ENCODE measurements around the gene DBH.

DBH gene

GRCh38 chr9:133685653-133686609 lies 49.8 kb downstream of the DBH start:
- DNase-seq, result no peak

- DNase-seq, result no peak
Observed at GRCh38 chr9:133686642-133687575, 50.7 kb downstream of the DBH start.

DNA sequence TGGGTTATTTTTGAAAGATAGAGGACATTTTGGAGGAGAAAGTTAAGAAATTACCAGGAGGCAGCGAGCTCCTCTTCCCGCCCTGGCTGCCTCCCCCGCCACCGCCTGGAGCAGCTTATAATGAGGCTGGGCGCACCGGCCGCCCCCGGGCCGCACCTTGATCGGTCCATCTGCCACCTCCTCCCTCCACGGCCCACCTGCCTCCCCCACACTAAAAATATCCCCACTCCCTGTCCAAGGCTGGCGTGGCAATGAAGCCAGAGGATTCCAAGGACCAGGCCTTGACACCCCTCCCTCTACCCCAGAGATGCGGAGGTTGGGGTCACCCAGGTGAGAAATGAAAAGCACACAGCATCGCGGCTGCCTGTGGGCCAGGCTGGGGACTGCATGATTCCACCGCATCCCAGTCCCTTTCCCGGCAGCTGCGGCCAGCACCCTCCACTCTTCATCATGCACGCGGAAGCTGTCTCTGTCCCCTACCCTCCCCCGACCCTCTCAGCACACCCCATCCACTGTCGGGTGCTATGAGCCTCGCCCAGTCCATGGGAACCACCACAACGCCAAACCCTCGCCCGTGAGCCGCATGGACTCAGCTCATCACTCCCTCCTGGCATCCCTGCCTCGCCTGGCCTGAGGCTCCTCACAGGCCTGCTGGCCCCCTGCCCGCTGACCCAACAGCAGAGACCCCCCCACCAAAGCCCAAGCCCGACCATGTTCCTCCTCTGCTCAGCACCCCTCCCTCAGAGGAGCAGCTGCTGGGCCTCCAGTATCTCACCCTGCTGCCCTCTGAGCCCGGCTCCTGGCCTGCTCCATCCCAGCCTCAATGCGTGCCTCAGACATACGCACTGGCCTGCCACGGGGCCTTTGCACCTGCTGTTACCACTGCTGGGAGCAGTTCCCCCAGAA lies 51.9 kb downstream of the DBH start:
- DNase-seq, result no peak

DNA sequence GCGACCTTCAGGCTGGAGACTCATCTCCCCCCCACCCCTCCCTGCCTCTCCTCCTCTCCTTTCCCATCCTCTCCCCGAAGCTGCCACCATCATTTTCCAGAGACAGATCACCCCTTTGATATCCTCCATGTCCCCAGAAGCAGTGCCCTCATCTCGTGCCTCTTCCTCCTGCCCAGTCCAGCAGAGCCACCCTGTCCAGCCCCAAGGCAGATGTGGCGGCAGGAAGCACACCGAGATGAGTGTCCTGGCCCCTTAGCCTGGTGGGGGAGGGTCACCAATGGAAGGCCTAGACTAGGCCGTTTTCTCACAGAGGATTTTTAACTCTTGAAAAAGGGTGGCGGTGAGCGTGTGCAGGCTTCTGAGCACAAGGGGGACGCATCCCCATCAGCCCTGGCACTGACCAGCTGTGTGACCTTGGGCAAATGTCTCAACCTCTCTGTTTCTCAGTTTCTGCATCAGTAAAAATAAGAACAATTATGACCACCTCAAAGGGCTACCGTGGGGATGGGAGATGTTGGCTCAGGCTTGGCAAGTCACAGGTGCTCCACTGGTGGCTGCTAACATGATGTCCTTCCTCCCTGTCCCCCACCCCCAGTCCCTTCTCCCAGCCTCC lies 53.1 kb downstream of the DBH start:
- DNase-seq, result no peak

- no peak for DNase-seq
Observed at GRCh38 chr9:133690081-133690561, 54.0 kb downstream of the DBH start.

- no peak for DNase-seq
Observed at GRCh38 chr9:133691191-133691590, 55.0 kb downstream of the DBH start.

- DNase-seq, result no peak
Observed at GRCh38 chr9:133691626-133692363, 55.6 kb downstream of the DBH start.

GRCh38 chr9:133692364-133692985 lies 56.3 kb downstream of the DBH start:
- DNase-seq, result no peak

GRCh38 chr9:133693116-133693515 lies 57.0 kb downstream of the DBH start:
- no peak for DNase-seq

DNA sequence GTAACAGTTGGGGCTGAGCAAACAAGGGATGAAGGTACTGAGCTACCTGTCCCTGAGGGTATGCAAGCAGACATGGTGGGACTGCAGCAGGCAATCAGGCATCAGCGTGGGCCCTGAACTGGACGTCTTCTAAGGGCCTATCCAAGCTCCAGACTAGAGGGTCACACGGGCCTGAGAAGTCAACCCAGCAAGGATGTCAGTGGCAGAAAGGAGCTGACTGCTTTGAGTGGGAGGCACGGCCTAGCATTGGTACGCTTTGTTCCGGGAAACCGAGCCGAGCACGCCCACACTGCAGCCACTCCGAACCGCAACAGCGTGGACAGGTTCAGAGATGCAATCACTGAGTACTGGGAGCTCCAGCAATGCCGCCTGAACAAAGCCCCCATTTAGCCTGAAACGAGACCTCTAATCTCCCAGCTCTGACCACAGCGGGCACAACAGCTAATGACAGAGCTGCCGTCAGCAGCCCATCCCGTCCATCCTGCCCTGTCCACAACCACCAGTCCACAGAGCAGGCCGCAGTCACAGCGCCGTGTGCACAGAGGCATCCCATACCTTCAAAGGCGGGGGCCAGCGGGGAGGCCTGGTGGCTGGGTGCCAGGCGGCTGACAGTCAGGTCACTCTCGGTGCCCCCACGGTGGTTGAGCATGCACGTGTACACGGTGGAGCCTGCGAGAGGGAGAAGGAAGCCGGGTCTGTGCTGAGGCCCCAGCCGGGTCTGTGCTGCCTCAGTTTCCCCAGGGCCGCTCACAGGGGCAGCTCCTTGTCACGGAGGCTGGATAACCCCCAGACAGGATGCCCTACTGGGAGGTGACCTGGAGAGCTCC lies 57.8 kb downstream of the DBH start:
- no peak for DNase-seq

GRCh38 chr9:133694686-133695085 lies 58.5 kb downstream of the DBH start:
- DNase-seq, result no peak

DNA sequence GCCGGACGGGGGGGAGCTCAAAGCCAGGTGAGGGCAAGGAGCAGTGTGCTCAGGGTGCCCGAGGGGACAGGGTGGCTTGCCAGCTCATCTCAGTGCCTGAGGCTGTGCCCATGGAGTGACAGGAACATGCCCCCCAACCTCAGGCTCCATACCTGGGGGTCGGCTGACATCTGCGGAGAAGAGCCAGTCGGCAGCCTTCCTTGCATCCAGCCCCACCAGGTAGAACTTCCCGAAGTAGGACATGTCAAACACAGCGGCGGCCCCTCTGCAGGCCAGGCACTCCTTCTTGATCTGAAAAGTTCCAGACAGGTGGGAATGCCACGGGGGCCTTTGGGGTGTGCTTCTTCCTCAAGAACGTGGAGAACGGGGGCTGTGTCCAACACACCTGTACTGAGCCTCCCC lies 59.9 kb downstream of the DBH start:
- DNase-seq, result no peak

DNA sequence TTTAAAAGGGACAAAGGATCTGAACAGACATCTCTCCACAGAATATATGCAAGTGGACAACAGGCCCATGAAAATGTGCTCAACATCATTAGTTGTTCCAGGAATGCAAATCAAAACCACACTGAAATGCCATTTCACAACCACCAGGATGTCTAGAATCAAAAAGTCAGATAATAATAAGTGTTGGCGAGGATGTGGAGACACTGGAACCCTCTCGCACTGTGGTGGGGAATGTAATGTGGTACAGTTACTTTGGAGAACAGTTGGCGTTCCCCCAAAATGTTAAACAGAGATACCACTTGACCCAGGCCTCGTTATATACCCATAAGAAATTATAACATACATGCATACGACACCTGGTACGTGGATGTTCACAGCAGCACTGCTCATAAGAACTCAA lies 63.4 kb downstream of the DBH start:
- no peak for DNase-seq

- DNase-seq, result no peak
Observed at GRCh38 chr9:133700819-133701320, 64.7 kb downstream of the DBH start.

GRCh38 chr9:133701321-133701980 lies 65.3 kb downstream of the DBH start:
- no peak for DNase-seq

GRCh38 chr9:133701981-133702797 lies 66.0 kb downstream of the DBH start:
- DNase-seq, result no peak

DNA sequence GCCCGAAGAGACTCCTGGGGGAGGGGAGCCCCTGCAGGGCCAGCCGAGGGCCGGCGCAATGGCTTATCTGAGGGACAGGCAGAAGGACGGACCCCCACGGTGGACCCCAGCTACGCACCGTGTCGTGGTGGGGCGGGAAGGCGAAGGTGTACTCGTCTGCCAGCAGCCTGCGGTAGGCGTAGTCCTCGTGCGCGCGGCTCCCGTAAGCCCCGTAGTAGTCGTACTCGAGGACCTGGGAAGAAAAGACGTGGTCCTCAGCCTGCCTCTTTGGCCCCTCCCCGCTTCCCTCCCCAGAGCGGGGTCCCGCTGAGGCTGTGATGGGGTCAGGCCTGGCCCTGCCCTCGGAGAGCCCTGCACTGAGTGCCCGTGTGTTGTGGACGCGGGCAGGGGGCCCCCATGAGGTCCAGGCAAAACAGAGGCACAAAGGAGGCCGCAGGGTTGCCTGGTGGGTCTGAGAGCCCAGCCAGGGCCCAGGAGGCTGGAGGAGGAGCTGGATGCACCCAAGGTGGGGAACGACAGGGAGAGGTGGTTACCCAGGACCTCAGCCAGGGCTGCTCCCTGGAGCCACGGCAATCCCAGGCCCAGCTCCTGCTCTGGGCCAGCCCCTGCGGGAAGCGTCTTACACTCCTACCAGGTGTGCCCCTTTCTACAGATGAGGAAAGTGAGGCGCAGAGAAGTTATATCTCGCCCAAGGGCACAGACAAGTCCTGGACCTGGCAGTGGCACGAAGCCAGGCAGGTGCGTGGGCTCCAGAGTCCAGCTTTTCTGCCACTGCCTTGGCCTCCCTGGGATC lies 66.8 kb downstream of the DBH start:
- DNase-seq, result no peak

Measured in kidney glomerular epithelial cell (primary cell).